Hematopoietic multipotent progenitor cell treated with erythropoietin and hydrocortisone succinate and interleukin-3 and kit ligand, for 6 days (in vitro differentiated cells): Measurements from ENCODE around the gene GLTP.
"Not testable (repeated sequence)": the region's sequence is repeated elsewhere in the genome, so short reads cannot be mapped to it uniquely, and the experiment has no call there.

Source experiments
- DNase-seq: peaks from one replicate; pipeline ENCODE4 v3.0.0-alpha.2; 2015

GLTP gene, protein sequence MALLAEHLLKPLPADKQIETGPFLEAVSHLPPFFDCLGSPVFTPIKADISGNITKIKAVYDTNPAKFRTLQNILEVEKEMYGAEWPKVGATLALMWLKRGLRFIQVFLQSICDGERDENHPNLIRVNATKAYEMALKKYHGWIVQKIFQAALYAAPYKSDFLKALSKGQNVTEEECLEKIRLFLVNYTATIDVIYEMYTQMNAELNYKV

DNA sequence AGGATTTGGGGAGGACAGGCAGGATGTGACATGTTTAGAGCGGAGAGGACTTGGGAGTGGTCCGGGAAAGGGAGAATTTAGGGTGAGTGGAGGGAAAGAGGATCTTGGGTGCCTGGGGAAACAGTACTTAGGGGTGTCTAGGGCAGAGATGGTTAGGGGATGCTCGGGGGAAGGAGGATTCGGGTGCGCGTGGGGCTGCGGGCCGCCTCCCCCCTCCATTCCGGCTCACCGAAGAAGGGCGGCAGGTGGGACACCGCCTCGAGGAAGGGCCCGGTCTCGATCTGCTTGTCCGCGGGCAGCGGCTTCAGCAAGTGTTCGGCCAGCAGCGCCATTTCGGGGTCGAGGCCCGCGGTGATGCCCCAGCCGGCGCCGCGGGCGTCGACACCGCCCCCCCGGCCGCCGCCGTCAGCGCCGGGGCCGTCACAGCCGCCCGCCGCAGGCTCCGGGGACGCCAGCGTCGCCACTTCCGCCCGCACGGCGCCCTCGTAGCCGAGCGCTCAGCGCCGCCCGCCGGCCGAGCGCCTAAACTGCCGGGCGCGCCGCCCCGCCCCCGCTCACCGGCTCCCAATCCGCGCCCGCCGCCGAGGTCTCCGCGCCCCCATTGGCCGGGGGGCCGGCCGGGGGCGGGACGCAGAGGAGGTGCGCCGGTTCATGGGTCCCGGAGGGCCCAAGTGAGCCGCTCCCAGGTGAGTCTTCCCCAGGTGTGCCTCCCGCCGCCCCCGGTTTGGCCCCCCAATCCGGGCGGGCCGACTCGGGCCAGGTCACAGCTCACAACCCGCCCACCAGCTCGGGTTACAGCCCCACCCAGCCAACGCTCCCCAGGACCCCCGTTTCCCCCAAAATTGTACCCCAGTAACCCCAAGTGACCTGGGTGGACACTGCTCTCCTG lies at the start of gene GLTP:
GLTP (minus strand) TSS at position 499 of the 889 bp plus-strand sequence; CDS start at position 332, 167 bp downstream.
- peak; percentile 93 for DNase-seq

DNA sequence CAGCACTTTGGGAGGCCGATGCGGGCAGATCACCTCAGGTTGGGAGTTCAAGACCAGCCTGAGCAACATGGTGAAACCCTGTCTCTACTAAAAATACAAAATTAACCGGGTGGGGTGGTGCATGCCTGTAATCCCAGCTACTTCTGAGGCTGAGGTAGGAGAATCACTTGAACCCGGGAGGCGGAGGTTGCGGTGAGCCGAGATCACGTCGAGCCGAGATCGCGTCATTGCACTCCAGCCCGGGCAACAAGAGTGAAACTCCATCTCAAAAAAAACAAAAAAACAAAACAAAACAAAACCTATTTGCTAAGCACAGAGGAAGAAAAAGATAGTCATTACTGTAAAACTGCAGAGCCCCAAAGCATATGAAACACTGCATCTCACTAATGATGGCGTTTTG lies 49.0 kb upstream of the GLTP start:
- DNase-seq = not testable (repeated sequence)

DNA sequence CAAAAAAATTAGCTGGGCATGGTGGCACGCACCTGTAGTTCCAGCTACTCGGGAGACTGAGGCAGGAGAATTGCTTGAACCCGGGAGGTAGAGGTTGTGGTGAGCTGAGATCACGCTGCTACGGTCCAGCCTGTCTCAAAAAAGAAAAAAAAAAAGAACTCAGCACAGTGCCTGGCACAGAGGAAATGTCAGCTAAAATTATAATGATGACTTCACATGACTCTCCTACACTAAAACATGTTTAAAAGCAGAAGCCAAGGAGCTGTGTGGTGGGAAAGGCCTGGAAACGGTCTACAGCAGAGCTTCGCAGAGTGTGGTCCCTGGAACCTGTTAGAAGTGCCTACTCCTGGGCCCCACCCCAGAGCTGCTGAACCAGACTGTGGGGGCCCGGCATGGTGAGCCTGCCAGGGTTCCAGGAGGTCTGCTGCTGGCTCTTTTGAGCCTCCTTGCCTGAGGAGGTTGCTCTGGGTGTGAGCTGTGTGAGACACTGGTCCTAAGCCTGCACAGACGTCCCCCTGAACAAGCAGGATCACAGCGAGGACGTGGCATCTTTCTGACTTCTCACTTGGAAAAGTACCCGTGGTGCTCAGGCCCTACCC lies 47.8 kb upstream of the GLTP start:
- no peak for DNase-seq

DNA sequence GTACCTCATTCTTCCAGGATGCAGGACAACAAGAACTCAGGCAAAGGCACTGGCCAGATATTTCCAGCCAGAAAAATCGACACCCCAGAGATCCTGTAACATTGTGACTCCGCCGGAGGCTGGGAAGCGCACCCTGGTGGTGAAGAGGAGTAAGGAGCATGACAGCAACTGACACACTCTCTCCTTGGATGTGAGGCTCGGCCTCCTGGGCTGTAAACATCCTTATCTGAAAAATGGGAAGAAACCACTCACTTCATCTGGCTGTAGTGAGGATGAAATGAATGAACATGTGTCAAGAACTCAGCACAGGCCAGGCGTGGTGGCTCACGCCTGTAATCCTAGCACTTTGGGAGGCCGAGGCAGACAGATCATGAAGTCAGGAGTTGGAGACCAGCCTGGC lies 47.3 kb upstream of the GLTP start:
- peak; percentile 70 for DNase-seq

DNA sequence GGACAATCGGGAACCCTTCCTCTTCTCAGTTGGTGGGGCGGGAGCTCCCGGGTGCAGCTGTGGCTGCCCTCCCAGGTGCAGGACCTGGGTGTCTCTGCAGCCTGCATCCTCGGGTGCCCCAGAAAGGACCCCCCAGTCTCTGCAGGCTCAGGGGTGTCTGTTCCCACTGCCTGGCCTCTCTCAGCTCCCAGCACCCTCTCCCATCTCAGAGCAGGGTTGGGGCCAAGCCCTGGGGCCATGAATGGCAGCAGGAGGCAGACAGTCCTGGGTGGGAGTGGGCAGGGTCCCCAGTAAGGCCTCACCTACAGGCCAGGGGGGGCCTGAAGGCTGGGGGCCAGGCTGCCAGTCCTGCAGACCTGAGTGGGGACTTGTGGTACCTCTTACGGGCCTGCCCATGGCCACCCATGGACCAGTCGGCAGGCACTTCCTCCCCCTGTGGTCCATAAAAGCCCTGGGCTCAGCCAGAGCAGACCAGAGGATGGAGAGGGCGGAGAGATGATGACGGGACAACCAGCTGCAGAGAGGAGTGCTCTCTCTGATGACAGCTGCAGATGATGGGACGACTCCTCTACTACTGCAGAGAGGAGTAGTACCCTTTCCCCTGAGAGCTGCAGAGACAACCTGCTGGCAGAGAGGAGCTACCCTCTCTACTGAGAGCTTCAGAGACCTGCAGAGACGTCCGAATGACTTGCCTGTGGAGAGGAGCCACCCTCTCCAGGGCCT lies 46.3 kb upstream of the GLTP start:
- DNase-seq = no peak

DNA sequence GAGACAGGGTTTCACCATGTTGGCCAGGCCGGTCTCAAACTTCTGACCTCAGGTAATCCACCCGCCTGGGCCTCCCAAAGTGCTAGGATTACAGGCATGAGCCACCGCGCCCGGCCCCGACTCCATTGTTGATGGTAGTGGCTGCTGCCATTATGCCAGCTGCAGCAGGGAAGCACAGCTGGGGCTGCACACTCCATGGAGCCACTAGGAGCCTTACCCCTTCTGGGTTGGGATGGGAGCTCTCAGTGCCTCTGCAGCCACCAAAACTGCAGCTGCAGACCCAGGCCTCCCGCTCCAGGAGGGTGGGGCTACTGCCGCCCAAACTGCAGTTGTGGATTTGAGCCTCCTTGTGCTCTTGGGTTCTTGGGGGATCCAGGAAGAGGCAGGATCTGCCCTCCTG lies 45.7 kb upstream of the GLTP start:
- no peak for DNase-seq

DNA sequence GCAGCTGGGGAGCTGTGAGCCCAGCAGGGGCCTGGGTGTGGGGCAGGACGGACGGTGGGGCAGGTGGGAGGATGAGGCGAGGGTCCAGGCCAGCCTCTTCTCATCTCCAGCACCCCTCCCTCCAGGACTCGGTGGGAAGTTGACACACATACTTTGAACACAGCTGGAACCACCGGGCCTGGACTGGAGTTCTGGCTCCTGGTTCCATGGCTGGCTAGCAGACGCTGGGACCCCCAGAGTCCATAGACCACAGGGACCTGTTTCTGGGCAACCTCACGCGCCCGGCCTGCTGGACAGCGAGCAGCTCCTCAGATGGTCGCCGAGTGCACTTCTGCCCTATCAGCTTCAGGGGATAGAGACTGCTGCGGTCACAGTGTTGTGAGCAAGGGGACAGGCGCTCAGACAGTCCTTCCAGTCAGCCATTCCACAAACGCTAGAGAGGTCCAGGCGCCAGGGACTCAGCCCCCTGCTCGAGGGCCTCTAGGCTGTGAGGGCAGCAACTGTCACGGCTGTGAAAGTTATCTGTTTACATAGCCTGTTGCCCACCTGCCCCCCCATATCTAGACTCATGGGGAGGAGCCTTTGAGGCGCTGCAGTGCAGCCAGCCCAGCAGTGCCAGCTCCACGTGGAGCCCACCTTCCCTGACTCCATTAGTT lies 45.0 kb upstream of the GLTP start:
- no peak for DNase-seq

DNA sequence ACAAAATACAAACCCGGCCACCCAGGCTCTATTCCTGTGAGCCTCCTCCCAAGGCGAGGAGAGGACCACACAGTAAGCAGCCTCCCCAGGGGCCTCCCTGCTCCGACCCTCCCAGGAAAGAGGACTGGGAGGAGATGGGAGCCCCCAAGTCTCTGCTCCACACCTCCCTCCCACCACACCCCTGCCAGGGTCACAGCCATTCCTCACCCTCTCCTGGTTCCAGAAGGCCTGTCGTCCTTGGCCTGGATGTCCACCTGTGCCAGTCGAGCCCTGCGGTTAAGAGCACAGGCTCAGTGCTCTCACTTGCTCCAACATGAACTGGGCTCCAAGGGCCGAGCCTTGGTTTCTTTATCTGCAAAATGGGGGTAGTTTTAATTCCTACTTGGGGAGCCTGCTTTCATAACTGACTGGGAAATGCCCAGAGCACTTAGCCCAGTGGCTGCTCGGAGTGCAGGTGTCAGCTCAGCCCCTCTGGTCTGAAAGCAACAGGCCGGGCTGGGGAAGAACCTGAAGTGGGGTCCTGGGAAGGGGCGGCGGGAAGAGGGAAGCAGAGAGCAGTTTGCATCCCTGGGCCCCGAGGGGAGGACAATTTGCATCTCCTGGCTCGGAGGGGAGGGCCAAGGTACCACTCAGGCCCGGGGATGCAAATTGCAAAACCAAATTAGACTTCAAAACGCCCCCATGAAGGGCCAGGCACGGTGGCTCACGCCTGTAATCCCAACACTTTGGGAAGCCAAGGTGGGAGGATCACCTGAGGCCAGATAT lies 43.3 kb upstream of the GLTP start:
- DNase-seq = no peak

DNA sequence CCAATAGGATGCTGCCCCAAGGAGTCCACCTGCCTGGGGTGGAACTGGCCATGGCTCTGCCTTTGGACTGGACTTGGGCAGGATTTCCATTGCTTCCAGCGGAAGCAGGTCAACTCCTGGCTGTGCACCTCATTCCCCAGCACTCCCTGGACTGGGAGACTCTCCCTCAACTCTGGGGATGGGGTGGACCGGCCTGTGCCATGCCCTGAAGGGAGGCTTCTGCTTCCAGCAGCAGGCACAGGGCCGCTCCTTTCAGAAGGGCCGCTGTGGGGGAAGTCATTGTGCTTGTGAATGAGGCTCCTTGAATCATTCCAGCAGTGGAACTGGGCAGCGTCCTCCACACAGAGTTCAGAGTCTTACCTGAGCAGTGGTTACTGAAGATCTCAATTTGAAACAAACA lies 42.7 kb upstream of the GLTP start:
- DNase-seq = no peak

DNA sequence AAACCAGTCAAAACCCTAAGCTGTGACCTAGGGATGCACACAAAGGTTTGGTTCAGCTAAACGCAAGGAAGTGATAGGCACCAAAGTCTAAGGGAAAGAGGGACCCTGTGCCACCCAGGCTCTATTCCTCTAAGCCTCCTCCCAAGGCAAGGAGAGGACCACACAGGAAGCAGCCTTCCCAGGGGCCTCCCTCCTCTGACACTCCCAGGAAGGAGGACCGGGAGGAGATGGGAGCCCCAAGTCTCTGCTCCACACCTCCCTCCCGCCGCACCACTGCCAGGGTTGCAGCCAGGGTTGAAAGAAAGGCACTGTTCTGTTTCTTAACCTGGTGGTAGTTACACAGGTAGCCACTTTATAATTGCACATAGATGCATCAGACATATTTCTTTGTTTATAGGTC lies 41.6 kb upstream of the GLTP start:
- DNase-seq = no peak

DNA sequence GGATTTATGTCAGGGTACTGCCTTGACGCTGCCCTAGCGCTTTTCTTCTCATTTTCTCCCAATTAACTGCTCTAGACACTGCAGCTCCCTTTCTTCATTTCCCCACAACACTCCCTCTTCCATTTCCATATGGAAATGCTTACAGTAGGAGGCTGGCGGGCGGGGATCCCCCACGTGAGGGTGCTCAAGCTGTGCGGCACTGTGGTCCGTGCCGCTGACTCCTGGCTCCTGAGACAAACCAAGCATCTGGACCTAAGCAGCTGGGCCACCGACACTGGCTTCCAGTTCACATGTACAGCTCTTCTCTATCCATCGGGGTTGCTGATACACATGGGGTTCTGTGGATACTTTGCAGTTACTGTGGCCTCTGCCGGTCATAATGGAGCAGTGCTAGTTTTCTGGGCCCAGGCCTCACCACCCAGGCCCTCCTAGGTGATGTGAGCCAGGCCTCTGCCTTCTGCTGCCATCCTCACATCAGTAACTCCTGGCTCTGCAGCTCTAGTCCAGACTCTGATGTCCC lies 40.0 kb upstream of the GLTP start:
- DNase-seq = no peak

DNA sequence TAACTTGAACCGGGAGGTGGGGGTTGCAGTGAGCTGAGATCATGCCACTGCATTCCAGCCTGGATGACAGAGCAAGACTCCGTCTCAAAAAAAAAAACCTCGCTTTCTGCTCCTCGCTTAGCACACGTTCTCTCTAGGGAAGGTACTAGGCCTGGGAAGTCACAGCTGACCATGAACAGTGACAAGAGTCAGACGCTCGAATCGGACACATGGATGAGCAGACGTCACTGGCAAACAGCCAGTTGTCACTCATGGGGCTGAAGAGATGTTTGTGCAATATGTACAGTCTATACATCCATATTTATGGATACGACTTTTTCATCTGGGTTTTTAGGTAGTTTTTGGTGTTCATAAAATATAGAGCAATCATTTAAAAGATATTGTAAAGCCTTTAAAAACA lies 39.1 kb upstream of the GLTP start:
- DNase-seq = no peak

DNA sequence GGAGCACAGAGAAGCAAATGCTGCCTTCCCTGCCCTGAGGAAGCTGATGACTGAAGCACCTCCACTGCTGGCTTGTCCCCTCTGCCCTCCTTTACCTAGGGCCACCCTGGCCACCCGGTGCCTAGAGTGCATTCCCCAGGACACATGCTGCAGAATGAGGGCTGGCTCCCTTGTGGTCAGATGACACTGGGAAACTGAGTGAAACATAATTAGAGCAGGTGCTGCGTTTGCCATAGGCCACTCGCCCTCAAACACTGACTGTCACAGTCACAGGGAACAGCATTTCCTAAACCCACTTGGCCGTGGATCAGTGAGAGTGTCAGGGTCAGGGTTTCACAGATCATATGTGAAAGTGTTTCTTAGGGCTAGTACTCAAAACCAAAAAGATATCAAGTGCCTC lies 35.7 kb upstream of the GLTP start:
- DNase-seq = no peak

DNA sequence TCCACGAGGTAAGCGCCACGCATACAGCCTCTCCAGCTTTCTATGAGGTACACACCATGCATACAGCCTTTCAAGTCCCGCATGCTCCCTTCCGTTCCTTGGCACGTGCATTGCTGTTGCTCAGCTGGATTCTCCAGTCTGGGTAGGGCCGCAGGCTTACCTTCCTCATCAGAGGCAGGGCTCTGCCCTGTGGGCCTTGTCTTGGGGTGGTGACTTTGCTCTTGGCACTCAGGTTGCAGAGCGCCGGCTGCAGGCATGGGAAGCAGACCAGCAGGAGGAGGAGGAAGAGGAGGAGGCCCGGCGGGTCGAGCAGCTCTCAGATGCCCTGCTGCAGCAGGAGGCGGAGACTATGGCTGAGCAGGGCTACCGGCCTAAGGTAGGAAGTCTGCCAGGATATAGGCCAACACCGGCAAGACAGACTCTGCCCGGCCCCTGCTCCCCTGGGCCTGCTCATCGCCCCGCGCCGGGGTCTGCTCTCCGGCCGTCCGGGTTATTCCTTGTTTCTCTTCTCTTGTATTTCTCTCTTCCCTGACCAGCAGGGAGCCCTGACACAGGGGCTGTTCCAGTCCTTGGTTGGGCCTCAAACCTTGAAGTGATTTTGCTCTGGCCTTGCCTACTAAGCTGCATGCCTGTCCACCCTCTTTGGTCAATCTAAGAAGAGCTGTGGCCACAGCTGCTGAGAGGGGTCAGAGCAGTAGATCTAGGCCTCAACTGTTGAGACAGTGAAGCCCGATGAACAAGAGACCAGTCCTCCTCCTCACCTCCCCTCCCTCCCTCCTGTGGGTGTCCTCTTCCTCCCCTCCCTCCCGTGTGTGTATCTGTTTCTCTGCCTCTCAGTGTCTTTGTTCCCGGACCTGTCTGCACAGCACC lies 35.1 kb upstream of the GLTP start:
- DNase-seq = no peak

DNA sequence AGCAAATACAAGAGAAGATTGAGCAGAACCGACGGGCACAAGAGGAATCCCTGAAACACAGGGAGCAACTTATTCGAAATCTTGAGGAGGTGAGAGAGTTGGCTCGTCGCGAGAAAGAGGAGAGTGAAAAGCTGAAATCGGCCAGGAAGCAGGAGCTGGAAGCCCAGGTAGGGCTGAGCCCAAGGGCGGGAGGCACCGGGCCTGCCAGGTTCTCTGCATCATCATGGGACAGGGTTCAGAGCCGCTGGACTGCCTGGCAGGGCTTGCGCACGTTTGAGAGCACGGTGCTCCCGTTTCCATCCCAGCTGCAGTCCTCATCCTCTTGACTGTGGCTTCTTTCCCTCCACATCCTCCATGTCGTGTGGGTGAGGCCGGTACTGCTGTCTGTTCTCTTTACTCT lies 34.1 kb upstream of the GLTP start:
- DNase-seq = no peak

DNA sequence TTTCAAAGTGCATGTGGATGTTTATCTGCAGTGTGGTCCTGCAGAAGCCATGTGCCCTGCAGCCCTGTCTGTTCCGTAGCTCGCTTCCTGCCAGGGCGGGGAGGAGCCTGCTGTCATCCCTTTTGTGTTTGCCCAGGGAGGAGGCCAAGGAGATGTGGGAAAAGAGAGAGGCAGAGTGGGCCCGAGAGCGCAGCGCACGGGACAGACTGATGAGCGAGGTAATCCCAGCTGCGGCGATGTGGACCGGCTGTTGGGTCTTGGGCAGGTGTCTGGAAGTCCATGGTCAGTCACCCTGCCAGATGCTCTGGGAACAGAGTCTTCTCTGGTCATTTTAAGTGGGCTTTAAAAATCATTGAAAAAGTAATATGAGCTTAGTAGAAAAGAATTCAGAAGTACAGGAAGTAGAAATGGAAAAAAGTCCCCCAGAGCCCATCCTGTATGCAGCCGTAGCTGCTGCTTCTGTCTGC lies 32.5 kb upstream of the GLTP start:
- no peak for DNase-seq

DNA sequence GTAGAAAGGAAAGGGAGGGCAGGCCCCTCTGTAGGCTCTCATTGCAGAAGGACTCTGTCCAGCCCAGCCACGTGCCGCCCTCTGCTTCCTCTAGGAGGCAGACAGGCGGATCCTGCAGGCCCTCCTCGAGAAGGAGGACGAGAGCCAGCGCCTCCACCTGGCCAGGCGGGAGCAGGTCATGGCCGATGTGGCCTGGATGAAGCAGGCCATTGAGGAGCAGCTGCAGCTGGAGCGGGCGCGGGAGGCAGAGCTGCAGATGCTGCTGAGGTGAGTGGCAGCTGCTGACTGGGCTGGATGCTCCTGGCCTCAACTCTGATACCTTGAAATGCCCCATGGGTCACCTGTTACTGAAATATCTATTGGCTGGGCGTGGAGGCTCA lies 30.6 kb upstream of the GLTP start:
- DNase-seq = peak; percentile 59

DNA sequence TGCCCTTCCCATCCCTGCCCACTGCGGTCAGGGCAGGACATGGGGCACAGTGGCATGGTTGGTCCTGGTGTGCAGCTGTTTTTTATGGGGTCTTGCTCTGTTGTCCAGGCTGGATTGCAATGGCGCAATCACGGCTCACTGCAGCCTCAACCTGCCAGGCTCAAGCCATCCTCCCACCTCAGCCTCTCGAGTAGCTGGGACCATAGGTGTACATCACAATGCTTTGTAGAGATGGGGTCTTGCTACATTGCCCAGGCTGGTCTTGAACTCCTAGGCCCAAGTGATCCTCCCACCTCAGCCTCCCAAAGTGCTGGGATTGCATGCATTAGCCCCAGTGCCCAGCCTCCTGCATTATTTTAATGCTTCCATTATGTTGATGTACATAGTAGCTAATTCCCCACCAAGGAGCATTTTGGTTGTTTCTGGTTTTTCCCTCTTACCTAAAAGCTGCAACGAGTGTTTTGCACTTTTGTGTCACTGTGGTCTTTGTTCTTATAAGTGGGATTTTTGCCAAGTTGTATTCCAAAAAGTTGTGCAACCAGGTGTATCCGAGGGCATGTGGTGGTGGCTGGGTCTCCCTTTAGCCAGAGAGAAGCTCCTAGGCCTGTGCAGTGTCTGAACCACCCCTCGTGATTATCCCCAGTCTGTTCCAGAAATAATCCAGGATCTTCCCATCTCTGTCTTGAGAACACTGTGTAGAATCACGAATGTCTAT lies 30.1 kb upstream of the GLTP start:
- no peak for DNase-seq

DNA sequence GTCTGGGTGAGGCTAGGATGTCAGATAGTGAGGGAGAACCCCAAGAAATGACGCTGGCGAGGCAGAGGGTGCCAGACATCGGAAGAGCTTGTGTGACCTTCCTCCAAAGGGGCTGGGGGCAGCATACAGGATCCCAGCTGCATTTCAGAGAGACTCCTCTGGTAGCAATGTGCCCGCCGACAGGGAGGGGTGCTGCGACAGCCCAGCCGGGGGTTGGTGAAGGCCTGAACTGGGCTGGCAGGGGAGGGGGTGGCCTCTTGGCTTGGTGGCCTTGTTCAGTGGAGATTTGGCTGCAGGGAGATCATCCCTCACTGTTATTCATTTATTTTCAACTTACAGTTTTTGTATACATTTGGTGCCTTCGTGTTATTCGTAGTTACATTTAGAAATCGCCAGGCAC lies 25.0 kb upstream of the GLTP start:
- DNase-seq = no peak

DNA sequence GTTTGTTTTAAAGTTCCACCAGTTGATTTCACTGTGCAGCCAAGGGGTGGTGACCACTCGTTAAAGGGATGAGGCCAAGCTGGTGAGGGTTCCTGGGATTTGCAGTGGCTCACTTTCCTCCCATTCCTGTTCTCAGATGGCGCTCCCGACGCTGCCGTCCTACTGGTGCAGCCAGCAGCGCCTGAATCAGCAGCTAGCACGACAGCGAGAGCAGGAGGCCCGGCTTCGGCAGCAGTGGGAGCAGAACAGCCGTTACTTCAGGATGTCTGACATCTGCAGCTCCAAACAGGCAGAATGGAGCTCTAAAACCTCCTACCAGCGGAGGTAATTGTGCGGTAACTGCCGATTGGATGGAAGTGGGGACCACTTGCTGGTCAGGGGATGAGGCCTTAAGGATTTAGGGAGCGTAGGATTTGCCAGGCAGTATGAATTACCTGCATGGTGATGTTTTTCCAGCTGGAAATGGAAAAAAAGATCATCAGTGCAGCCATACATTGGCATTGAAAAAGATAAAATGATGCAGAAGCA lies 22.6 kb upstream of the GLTP start:
- DNase-seq = no peak
